Anterior cingulate cortex (tissue), 58 donors: Measurements from ENCODE around the gene ZFP90.
"Not testable (repeated sequence)": the region's sequence is repeated elsewhere in the genome, so short reads cannot be mapped to it uniquely, and the experiment has no call there.

ENCODE experiments used
- DNase-seq, 58 donors: peaks; one replicate each; lab custom pipeline; 2025; lab: John Stamatoyannopoulos, UW

Gene ZFP90

DNA sequence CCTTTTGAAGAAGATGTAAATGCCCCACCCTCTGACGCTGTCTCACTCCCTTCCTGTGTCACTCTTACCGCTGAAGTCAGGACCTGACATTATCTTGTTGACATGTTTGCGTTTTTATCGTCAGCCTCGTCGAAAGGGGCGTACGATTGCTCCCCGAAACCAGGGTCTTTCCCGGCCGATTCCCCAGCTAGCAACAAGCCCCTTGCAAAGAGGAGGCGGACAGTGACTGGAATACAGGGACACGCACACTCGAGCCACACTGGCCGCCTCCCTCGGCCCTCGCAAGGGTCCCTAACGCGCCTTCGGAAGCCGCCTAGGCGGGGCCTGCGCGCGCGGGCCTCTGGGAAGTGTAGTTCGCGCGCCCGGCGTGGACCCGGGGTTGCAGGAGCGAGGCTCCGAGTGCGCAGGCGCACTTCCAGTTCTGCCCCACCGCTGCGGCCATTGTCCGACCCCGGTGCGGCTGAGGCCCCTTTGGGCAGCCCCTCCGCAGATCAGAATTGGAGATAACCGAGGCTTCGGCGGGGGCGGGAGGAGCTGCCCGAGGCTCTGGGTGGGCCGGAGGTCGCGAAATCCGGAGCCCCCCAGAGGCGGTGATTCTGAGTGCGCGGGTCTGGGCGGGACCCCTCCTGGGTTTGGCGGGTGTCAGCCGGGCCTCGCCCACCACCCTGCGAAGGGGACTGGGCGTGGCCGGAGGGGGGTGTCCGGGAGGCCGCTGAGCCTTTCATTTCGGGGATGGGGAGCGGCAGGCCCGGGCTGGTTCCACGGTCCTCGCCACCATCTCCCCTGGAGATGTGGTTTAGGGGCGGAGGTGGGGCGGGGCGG is at the start of gene ZFP90:
ZFP90 (plus strand) TSS at position 412 of the 822 bp plus-strand sequence. CDS start 502 bp downstream, outside the sequence.
- DNase-seq, result peak in 57 of 58 donors; percentile 20 to 88 (median 75)

DNA sequence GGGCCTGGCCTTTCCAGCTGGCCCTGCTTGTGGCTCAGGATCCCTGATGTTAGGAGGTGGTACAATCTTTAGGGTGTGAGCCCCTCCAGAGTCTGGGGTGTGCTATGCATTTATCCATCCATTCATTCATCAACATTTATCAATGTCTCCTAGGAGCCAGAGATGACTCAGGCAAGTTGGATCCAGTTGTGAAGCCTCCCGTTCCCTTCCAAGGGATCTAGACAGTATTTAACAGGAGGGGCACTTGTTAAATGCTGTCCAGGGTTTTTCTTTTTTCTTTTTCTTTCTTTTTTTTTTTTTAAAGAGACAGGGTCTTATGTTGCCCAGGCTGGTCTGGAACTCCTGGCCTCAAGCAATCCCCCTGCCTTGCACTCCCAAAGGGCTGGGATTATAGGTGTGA is 48.7 kb upstream of the ZFP90 start:
- no peak for DNase-seq

DNA sequence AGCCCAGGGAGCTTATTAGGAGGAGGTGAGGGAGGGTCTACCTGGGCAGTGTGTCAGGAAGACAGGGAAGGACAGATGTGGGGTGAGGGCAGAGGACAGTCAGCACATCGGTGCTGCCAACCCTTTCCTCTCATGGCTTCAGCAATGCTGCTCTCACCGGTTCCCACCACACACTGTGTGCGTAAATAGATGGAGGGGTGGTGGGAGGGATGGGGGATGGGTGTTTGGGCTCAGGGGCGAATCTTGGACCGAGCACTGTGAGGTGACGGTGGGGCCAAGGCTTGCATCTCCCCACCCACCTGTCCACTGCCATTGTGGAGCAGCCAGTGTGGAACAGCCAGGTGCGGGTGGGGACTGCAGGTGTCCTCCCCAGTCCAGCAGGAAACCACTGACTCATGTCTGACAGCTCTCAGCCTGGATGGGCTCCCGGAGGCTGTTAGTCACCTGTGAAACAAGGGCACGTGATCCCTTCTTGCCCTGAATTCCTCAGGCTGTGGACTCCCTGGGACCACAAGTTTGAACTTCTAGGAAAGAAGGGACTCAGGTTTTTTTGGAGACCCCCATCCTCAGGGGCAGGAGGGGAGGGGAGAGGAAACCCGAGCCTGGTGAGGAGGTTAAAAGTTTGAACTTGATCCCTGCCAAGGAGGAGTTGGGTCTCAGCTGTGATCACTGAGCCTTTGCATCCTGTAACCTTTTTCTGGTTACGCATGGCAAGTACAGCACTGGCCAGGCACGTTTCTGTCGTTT is 48.1 kb upstream of the ZFP90 start:
- no peak for DNase-seq

DNA sequence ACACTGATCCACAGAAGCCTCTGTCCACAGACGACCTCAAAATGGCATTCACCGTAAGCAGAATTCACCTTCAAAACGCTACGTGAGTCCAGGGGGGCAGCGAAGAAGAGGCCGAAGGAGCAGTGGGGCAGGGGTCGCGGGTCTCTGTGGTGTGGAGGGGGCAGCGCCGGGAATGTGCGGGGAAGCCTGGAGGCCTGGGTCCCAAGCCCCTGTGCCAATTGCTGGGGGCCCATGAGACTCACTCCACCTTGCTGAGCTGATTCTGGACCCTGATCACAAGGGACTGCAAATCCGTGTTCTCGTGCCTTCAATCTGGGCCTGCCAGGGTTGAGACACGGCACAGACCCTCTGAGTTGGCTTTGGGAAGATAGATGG is 47.5 kb upstream of the ZFP90 start:
- no peak for DNase-seq

DNA sequence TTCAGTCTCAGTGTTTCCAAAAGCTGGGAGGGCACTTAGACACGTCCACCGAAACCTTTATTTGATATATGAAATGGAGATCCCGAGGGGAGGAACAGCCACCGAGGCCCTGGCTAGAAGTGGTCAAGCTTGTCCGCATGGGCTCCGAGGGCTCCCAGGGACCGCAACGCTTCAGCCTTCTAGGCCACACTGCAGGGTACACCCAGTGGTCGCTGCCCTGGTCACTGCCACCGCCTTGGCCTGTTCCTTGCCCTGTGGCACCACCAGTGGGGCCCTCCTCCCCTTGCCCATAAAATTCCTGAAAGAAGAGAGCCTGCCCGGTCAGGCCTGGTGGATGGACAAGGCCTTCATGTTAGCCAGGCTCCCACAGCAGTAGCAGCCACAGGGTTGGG is 46.9 kb upstream of the ZFP90 start:
- no peak for DNase-seq

DNA sequence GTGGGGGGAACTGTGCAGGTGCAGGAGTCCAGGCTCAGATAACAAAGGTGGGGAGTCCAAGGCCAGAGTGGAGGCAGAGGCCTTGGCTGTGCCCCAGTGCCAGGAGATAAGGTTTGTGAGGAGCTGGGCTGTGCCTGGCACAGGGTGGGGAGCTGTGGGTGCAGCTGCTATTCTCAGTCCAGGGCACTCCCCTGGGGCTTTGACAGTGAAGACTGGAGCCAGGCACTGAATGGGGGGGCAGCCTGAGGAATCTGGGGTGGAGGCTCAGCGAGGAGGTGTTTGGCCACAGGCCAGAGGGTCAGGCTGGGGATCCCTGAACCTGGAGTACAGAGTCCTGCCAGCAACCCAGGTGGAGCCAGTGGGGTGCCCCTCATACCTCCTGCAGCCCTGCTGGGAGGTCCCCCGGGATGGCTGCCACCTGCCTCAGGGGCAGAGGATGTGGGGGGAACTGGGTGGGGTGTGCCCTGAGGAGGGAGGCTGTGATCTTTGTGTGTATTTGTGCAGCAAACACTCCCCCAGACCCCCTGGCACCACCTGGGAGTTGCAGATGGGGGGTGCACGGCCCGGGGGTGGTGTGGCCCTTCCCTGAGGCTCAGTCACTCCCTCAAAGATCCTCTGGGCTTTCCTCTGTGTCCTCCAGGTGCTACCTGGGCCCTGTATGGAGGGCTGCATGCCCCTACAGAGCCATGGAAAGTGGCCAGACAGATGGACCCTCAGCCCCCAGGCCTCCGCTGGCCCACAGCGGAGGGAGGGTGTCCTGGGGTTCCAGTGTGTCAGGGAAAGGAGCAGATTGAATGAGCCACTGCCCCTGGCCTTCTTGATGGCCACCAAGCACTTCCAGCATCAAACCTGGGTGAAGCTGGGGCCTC is 46.3 kb upstream of the ZFP90 start:
- no peak for DNase-seq

DNA sequence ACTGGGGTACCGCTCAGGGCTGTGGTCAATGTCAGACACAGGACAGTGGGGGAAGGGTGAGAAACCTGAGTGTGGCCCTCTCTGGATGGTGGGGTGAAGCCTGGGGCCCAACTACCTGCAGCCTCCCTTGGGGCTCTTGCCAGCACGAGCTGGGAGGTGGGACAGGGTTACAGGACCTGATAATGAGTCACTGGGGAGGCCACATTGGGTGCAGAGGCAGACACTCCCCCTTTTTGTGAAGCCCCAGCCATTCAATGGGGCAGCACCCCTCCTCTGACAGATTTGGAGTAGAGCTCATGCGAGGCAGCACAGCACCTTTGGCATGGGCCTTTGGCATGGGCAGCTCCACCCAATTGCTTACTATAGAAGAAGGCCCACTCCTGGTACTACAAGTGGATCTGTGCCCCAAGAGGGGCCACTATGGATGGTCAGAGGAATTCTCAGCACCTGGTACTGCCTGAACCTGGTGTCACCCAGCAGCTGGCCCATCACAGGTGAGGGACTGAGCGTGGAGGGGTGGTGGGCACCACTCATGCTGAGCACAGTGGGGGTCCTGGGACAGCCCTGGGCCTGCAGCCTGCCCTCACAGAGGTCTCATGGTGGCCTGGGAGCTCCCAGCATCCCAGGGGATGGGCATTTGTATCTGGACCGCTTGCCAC is 45.5 kb upstream of the ZFP90 start:
- DNase-seq, result no peak

DNA sequence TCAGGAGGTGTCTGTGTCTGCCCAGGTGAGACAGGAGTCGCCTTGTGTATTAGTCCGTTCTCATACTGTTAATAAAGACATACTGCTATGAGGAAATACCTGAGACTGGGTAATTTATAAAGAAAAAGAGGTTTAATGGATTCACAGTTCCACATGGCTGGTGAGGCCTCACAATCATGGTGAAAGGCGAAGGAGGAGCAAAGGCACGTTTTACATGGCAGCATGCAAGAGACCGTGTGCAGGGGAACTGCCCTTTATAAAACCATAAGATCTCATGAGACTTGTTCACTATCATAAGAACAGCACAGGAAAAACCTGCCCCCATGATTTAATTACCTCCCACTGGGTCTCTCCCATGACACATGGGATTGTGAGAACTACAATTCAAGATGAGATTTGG is 44.8 kb upstream of the ZFP90 start:
- not testable (repeated sequence) for DNase-seq

DNA sequence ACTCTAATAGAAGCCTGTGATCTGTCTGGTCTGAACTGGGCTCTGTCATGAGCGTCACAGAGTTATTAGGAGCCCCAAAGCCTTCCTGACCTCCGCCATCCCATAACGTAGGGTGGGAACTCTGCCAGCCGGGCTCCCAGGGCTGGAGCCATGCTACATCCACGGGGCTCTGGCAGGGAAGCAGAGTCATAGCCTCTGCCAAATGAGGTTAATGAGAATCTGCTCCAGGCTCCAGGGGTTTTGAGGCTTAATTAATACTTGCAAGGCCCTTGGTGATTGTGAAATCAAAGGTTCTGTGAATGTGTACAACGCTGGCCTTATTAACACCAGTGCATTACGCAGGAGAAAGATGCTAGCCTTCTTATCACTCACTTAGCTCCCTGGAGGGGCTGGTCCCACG is 42.4 kb upstream of the ZFP90 start:
- DNase-seq, result no peak

DNA sequence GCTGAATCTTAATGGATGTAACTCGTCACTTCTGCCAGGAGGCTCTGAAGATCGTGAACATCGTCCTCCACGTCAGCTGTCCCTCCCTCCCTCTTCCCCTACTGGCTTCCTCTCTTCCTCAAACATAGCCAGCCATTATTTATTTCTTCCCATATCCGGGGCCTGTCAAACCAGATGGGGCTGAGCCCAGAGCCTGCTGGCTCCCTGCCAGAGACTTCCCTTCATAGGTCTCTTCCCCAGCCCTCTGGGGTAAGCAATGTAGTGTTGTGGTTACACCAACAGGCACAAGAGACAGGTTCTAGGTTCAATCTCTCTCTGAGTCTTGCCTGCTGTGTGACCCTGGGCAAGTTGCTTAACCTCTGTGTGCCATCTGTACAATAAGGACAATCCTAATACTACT is 40.1 kb upstream of the ZFP90 start:
- no peak for DNase-seq

DNA sequence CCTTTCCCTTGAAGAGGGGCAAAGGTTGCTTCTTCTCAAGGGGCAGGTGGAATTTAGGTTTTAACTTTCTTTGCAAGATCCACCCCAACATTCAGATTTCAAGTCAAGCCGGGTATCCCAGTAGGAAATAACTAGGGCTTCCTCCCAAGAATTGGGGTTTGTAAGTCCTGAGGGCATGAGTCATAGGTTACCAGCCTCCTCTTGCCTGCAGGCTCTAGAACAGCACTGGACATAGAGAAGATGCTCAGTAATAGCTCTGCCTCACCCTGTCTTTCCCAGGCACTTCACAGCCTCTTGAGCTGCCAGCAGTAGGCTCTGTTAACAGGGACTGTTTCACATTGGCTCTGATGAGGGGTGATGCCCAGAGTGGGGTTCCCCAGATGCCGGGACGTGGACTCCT is 35.8 kb upstream of the ZFP90 start:
- DNase-seq, result no peak

DNA sequence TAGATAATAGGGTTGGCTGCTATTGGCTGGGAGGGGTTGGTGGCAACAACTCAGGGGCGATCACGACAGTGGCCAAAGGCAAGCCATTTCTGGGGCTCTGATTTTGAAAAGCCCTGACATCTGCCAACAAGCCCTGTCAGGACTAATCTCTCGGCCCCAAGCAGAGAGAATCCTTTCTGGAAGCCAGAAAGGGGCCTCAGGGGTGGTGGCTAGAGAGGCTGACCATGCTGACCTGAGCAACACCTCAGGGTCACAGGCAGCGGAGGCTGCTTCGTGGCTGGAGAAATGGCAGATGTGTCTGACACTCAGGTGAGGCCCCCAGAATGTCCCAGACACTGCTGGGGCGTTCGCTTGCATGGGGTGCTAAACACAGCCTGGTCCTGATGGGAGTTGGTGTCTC is 35.0 kb upstream of the ZFP90 start:
- no peak for DNase-seq

DNA sequence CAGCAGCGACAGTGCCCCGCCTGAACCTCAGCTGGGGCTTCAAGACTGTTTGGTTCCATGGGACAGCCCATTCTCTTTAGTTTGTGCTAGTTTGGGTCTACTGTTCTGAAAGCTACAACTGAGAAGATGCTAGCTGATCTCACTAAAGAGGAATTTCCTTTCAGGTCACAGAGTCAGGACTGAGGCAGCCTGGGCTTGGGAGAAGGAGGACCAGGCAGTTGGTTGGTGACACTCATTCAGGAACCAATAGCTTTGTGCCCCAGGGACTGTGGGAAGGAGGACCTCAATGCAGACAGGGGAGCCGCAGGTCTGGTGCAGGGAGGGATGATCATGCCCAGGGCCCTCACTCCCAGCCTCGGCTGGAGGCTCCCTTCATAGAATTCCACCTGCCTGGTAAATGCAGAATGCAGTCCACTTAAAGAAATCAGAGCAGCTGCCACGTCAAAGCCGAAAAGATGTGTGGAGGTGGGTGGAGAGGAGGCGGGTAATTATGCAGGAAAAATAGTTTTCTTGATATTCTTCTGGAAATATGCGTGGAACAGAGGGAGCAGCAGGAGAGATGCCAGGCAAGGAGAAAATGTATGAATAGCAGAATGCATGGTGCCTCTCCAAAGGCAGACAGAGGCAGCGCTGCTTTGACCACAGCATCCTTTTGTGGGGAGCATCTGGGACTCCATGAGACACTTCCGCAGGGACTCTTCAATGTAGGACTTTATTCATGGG is 32.6 kb upstream of the ZFP90 start:
- peak in 23 of 58 donors; percentile 3 to 69 (median 17) for DNase-seq

DNA sequence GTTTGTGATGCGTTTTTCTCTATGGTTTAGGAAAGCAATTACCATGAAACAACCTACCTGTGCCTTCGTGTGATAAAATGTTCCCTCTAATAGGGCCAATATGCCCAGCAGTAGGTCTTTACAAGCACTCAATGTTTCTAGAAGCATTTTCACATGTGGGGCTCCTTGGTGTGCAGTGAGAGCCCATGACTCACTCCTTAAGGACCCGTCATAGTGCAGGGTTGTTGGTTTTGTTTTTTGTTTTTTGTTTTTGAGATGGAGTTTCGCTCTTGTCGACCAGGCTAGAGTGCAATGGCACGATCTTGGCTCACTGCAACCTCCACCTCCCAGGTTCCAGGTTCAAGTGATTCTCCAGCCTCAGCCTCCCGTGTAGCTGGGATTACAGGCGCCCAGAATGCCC is 31.1 kb upstream of the ZFP90 start:
- no peak for DNase-seq

DNA sequence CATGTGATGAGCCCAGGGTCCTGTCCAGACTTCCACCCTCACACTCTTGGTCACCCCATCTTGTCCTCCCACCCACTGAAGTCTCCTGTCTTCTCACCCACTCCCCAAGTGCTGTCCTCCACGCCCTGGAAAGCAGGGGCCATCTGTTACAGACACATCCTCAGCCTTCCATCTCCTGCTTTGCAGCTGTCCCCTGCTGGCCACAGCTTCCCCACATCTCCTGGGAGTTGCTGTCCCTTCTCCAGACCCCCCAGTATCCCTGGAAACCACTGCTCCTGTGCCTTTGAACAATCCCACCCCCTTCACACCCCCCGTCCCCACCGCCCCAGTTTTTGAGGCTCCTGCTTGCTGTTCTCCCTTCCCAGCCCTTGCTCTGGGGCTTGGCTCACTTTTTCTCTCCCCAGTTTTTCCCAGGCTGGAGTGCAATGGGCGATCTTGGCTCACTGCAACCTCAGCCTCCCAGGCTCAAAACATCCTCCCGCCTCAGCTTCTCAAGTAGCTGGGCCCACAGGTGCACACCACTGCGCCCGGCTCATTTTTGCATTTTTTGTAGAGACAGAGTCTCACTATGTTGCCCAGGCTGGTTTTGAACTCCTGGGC is 30.4 kb upstream of the ZFP90 start:
- DNase-seq, result no peak

DNA sequence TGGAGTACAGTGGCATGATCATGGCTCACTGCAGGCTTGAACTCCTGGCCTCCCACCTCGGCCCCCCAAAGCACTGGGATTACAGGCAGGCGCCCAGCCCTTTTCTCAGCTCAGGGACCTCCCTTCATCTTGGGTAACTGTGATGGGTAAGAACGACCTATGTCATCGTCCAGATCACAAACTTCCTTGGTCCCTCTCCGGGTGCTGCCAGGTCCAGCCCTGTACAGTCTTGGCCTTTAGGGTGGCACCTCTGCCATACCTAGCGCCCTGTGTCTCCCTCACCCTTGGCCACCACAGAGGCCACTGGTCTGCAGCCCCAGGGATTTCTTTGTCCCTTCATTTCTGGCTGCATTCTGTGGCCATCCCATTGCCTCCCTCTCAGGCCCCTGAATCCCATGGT is 29.7 kb upstream of the ZFP90 start:
- DNase-seq, result no peak

DNA sequence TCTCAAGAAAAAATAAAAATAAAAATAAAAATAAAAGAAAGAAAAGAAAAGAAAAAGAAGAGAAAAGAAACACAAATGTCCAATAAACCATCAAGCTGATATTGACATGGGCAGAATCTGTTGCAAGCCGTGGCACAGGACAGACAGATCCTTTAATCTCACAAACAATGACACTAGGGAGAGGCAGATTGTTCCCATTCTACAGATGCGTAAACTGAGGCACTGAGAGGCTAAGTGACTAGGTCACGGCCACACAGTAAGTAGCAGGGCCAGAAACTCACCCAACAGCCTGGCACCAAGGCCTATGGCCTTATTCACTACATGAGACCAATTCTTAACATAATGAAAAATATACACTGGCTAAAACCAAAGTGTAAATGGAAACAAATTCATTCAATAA is 28.3 kb upstream of the ZFP90 start:
- DNase-seq, result no peak

DNA sequence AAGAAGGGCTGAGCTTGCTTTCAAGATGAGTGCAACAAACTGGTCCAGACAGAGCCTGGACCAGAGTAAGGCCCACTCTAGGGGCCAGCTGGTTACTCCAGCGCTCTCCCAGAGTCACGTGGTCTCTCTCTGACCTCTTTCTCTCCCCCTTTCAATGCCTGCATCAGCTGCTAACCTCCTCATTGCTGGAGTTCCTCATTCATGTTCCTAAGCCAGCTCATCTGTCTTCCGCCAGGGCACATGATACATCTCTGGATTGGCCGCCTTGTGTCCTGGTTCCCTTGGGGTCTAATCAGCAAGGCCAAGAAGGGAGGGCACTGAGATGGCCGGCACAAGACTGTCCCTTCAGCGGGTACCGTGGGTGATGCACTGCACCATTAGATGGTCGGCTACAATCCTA is 26.9 kb upstream of the ZFP90 start:
- DNase-seq, result no peak

DNA sequence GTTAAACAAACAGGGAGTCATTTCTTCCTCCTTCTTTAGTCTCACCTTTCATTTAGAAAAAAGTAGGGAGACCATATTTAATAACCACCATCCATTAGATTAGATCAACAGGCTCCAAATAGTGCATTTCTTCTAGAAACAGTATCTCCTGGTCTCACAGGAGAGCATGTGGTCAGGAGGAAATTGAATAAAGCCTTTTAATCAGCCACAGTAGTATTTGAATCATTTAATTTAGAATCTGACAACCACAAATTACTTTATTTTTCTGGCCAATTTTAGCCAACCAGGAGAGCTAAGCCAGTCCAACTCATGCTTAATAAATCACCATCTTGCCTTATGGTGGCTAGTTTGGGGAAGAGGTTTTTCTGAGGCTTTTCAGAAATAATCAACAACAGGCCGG is 26.3 kb upstream of the ZFP90 start:
- DNase-seq, result no peak
